ENCODE data around the gene ZNF346.

The ZNF346 gene

DNA sequence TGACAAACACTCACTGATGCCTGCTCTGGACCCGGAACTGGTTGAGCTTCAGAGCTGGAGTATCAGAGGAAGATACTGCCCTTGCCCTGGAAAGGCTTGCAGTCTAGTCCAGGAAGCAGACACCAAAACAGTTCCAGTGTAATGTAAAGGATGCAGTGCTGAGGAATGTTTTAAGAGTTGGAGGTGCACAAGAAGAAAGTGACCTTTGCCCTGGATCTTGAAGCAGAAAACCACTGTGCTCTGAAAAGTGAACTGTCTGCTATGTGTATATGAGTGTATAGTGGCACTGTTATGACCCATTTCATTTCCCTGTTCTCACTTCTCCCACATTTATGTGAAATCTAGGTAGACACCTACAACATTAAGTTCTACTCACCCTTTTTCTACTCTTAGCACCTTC is 2.1 kb downstream of the ZNF346 start:
- no peaks in the 10 kb centered on the region for H3K9me3 ChIP-seq (ENCODE audit: insufficient read depth, low read depth, low read length)
- H4K20me1 ChIP-seq (ENCODE audit: insufficient read depth, low read length, poor library complexity, severe bottlenecking), result no peaks in the 10 kb centered on the region
- peak overlapping the region; percentile 17 for H3K4me3 ChIP-seq (ENCODE audit: low read length, poor library complexity, severe bottlenecking)
- no peaks in the 10 kb centered on the region for H3K9me2 ChIP-seq (replicated peaks; ENCODE audit: low read depth, low read length)
- no peaks in the 10 kb centered on the region for H3K36me3 ChIP-seq (ENCODE audit: insufficient read depth, low read length)
- H3K4me1 ChIP-seq (ENCODE audit: insufficient read depth, low read length, poor library complexity, severe bottlenecking), result peaks cover 14% of the 10 kb centered on the region
- H3K27me3 ChIP-seq (ENCODE audit: insufficient read depth, low read length, poor library complexity, severe bottlenecking), result no peaks in the 10 kb centered on the region
- H3K79me2 ChIP-seq (ENCODE audit: insufficient read depth, low read length), result peaks cover 24% of the 10 kb centered on the region
- H3F3A ChIP-seq (ENCODE audit: low read depth), result no peaks in the 10 kb centered on the region
- H3K9ac ChIP-seq (ENCODE audit: low read depth, low read length, poor library complexity, severe bottlenecking), result no peak overlapping the region
- TF ChIP-seq, protein P1, sequence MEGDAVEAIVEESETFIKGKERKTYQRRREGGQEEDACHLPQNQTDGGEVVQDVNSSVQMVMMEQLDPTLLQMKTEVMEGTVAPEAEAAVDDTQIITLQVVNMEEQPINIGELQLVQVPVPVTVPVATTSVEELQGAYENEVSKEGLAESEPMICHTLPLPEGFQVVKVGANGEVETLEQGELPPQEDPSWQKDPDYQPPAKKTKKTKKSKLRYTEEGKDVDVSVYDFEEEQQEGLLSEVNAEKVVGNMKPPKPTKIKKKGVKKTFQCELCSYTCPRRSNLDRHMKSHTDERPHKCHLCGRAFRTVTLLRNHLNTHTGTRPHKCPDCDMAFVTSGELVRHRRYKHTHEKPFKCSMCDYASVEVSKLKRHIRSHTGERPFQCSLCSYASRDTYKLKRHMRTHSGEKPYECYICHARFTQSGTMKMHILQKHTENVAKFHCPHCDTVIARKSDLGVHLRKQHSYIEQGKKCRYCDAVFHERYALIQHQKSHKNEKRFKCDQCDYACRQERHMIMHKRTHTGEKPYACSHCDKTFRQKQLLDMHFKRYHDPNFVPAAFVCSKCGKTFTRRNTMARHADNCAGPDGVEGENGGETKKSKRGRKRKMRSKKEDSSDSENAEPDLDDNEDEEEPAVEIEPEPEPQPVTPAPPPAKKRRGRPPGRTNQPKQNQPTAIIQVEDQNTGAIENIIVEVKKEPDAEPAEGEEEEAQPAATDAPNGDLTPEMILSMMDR (conservative IDR thresholded peaks at IDR 0.05; ENCODE audit: low read length), result no peak
- TF ChIP-seq EZH2phosphoT487 (IDR thresholded peaks at IDR 0.05; ENCODE audit: borderline replicate concordance), result no peak
- no peak overlapping the region for H2AFZ ChIP-seq (ENCODE audit: low read length)
- peak overlapping the region; percentile 46 for H3K4me2 ChIP-seq (ENCODE audit: low read depth, low read length, poor library complexity, severe bottlenecking)

DNA sequence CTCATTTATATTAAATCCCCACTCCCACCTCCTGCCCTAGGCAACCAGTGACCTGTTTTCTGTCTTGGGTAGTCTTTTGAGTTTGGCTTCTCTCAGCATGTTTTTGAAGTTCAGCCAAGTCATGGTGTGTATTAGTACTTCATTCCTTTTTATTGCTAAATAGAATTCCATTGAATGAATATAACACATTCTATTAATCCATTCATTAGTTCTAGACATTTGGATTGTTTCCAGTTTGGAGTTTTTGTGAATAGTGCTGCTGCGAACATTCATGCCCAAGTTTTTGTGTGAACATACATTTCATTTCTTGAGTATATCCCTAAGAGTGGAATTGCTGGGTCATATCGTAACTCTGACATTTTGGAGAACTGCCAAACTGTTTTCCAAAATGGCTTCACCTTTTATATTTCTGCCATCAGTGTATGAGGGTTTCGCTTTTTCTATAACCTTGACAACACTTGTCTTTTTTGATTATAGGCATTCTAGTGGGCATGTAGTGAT is 2.7 kb downstream of the ZNF346 start:
- Histone ChIP-seq H3F3A (ENCODE audit: low read depth) (no peaks in the 10 kb centered on the region), H3K4me1 (ENCODE audit: insufficient read depth, low read length, poor library complexity, severe bottlenecking) (peaks cover 14% of the 10 kb centered on the region), H3K9ac (ENCODE audit: low read depth, low read length, poor library complexity, severe bottlenecking) (no peak overlapping the region), H2AFZ (ENCODE audit: low read length) (no peak overlapping the region), H3K4me2 (ENCODE audit: low read depth, low read length, poor library complexity, severe bottlenecking) (peak overlapping the region; percentile 46), H3K27me3 (ENCODE audit: insufficient read depth, low read length, poor library complexity, severe bottlenecking) (no peaks in the 10 kb centered on the region), H3K9me3 (ENCODE audit: insufficient read depth, low read depth, low read length) (no peaks in the 10 kb centered on the region), H4K20me1 (ENCODE audit: insufficient read depth, low read length, poor library complexity, severe bottlenecking) (no peaks in the 10 kb centered on the region), H3K36me3 (ENCODE audit: insufficient read depth, low read length) (no peaks in the 10 kb centered on the region), H3K79me2 (ENCODE audit: insufficient read depth, low read length) (peaks cover 24% of the 10 kb centered on the region), H3K4me3 (ENCODE audit: low read length, poor library complexity, severe bottlenecking) (peak overlapping the region; percentile 17), H3K9me2 (replicated peaks; ENCODE audit: low read depth, low read length) (no peaks in the 10 kb centered on the region)
- TF ChIP-seq, protein P1 (conservative IDR thresholded peaks at IDR 0.05; ENCODE audit: low read length), result no peak
- TF ChIP-seq EZH2phosphoT487 (IDR thresholded peaks at IDR 0.05; ENCODE audit: borderline replicate concordance), result no peak

DNA sequence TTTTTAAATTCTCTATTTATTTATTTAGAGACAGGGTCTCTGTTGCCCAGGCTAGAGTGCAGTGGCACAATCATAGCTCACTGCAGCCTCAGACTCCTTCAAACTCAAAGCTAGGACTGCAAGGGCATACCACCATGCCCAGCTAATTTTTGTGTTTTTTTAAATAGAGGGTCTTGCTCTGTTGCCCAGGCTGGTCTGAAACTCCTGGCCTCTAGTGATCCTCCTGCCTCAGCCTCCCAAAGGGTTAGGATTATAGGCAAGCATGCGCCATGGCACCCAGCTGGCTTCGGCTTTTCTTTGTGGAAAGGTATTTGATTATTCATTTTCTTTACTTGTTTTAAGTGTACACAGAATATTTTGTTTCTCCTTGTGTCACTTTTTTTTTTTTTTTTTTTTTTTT is 5.2 kb downstream of the ZNF346 start:
- no peaks in the 10 kb centered on the region for H3K36me3 ChIP-seq (ENCODE audit: insufficient read depth, low read length)
- no peaks in the 10 kb centered on the region for H3F3A ChIP-seq (ENCODE audit: low read depth)
- no peak for TF ChIP-seq EZH2phosphoT487 (IDR thresholded peaks at IDR 0.05; ENCODE audit: borderline replicate concordance)
- TF ChIP-seq, protein P1 (conservative IDR thresholded peaks at IDR 0.05; ENCODE audit: low read length), result no peak
- H3K9ac ChIP-seq (ENCODE audit: low read depth, low read length, poor library complexity, severe bottlenecking), result no peak overlapping the region
- H3K4me3 ChIP-seq (ENCODE audit: low read length, poor library complexity, severe bottlenecking), result no peak overlapping the region
- no peaks in the 10 kb centered on the region for H3K9me3 ChIP-seq (ENCODE audit: insufficient read depth, low read depth, low read length)
- H3K4me1 ChIP-seq (ENCODE audit: insufficient read depth, low read length, poor library complexity, severe bottlenecking), result peaks cover 11% of the 10 kb centered on the region
- no peaks in the 10 kb centered on the region for H3K9me2 ChIP-seq (replicated peaks; ENCODE audit: low read depth, low read length)
- H3K27me3 ChIP-seq (ENCODE audit: insufficient read depth, low read length, poor library complexity, severe bottlenecking), result no peaks in the 10 kb centered on the region
- peaks cover 10% of the 10 kb centered on the region; the same call in 1 of the 2 replicates for H3K79me2 ChIP-seq (ENCODE audit: insufficient read depth, low read length)
- no peaks in the 10 kb centered on the region for H4K20me1 ChIP-seq (ENCODE audit: insufficient read depth, low read length, poor library complexity, severe bottlenecking)
- H2AFZ ChIP-seq (ENCODE audit: low read length), result no peak overlapping the region
- no peak overlapping the region for H3K4me2 ChIP-seq (ENCODE audit: low read depth, low read length, poor library complexity, severe bottlenecking)

All from Loucy (cell line).